SIG-M5 treated with dmso at 0.1 percent for 504 hours (cell line): ENCODE measurements around the gene GCNA.
A peak's percentile ranks its signal among the peaks of the same experiment; 100 is the strongest.

Source experiments
- DNase-seq: peaks from one replicate; lab custom pipeline; 2025; ENCODE audit not compliant: unreplicated experiment; lab: John Stamatoyannopoulos, UW

Gene GCNA

DNA sequence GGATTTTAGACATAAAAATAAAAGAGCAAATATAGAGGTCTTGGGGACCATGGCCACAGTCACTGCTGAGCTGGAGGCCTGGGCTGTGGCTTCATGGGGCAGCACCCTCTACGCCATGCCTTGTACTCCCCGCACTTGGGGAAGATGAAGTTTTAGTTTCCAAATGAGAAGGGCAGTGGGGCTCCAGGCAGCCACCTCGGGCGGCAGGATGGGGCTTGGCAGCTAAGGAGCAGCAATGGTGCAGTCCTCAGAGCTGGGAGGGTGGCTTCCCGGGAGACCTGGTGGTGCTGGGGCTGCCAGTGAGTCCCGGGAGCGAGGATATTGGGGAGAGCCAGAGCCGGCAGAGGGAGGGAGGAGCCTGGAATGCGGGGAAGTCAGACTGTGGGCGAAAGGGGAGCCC lies 37.7 kb downstream of the GCNA start:
- no peak for DNase-seq

GRCh38 chrX:71616672-71617529 lies 38.7 kb downstream of the GCNA start:
- DNase-seq, result no peak

- DNase-seq, result no peak
Measured at GRCh38 chrX:71617742-71618141, 39.5 kb downstream of the GCNA start.

- peak; percentile 86 for DNase-seq
Measured at GRCh38 chrX:71618303-71618721, 40.1 kb downstream of the GCNA start, which contains the start of gene CXCR3. TSS of gene CXCR3 (minus strand) at chrX:71618511. CDS start at chrX:71618449, 62 bp downstream.

GRCh38 chrX:71618787-71619186 lies 40.5 kb downstream of the GCNA start:
- DNase-seq, result no peak

DNA sequence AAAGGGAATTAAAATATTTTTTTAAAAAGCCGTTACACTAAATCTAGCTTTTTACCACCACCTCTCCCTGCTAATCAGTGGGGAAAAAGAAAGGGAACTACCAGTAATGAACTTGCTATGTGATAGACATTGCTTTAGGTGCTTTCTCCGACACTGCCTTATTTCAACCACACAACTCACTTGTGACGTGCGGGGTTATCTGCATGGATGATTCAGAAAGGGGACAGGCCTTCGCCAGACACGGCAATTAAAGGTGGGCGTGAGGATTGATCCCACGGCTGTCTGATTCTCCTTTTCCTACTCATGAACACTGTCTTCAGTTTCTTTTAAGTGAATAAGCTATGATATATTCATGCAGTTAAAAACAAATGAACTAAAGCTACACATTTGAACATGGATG lies 41.0 kb downstream of the GCNA start:
- no peak for DNase-seq

DNA sequence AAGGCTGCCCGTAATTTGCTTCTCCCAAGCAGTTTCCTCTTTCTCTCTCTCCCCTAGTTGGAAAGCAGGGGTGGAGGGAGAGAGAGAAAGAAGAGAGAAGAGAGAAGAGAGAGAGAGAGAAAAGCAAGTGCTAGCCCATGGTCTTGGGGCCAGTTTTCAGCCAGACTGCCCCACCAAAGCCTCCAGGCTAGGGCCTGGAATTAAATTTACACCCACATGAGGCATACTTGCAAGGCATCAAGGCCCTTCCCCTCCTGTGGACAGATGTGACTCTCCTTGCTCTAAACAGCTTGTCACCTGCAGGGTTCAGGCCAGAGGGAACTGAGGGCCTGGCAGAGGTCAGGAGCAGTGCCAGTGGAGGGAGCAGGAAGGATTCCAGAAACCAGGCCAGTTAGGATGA lies 41.7 kb downstream of the GCNA start:
- no peak for DNase-seq

DNA sequence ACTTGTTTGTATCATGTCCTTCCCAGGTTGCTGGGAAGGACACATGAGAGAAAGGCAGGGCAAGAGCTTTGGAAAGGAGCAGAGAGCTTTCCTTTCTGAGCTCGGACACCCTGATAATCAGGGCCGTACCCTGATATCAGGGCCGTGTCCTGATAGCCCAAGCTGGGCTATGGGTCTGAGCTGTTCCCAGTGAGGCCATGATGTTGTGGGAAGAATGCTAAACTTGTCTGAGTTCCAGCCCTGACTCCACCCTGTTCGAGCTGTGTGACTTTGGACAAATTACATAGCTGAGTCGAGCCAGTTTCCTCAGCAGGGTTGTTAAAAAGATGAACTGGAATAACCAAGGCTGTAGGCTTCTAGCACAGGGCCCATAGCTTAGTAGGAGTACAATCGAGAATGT lies 43.4 kb downstream of the GCNA start:
- no peak for DNase-seq

- DNase-seq, result no peak
Measured at GRCh38 chrX:71622032-71622575, 43.9 kb downstream of the GCNA start.

GRCh38 chrX:71622576-71623450 lies 44.6 kb downstream of the GCNA start:
- peak; percentile 23 for DNase-seq

DNA sequence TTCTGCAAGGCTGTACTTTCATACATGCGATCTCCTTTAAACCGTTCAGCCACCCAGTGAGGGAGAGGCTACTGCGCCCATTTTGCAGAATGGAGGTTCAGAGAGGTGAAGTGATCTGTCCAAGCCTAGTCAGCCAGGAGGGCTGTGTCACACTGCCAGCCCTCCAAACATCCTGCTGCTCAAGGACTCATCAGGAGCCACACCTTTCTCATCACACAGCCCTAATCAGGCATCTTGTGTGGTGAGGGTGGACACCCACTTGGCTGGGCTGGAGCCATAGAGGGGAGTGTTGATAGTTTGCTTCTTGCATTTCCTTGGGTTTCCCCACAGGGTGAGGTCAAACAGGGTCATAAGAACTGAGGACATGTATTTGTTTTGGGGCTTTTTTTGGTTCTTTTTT lies 45.5 kb downstream of the GCNA start:
- no peak for DNase-seq

DNA sequence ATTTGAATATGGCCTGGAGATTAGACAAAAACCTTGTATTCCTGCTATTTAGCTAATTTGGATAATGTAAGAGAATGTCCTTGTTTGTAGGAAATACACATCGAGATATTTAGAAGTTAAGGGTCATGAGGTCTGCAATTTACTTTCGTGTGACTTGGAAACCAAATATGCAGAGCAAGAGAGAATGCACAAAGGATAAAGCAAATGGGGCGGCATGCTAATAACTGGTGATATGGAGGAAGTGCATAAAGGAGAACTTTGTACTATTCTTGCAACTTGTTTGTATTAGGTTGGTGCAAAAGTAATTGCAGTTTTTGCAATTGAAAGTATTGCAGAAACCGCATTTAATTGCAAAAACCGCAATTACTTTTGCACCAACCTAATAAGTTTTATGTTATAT lies 47.2 kb downstream of the GCNA start:
- no peak for DNase-seq

DNA sequence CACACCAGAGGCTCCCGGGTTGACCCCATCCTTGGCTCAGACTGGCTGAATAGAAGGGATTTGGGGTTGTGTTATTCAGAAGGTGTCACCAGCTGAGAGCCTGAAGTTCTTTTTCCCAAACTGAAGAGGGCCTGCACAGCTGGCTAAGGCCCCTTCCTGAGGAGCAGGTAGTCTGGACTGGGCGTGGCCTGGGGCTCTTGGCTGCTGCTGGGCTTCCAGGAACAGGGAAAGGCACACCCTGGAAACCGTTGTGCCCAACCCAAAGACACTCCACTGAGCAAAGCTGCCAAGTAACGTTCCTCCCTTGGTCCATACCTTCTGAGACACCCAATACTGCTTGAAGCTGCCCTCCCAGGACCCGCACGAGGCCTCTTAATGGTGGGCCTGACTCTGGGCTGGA lies 48.3 kb downstream of the GCNA start:
- no peak for DNase-seq

- no peak for DNase-seq
Measured at GRCh38 chrX:71627588-71628404, 49.6 kb downstream of the GCNA start.

GRCh38 chrX:71629467-71629866 lies 51.2 kb downstream of the GCNA start:
- DNase-seq, result no peak

- no peak for DNase-seq
Measured at GRCh38 chrX:71632923-71633657, 54.9 kb downstream of the GCNA start.

DNA sequence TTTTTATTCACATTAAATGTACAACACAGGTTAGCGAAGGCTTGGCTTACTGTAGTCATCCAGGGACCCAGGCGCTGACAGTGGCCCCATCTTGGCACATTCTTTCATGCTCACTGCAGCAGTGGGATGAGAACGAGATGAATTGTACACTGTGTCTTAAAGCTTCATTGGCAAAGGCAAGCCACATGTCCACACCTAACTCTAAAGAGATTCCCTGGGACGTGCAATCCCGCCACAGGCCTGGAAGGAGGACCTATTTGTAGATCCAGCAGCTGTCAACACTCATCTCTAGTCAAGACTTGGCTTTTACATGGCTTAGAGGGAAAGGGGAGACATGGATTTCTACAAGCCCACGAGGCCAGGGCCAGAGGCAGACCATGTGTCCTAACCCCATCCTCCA lies 56.1 kb downstream of the GCNA start:
- no peak for DNase-seq

GRCh38 chrX:71636438-71637252 lies 58.4 kb downstream of the GCNA start:
- DNase-seq, result no peak

GRCh38 chrX:71637253-71637618 lies 59.0 kb downstream of the GCNA start:
- no peak for DNase-seq
